Activated CD4-positive, alpha-beta T cell treated with anti-CD3 and anti-CD28 coated beads, Interleukin-2, Interleukin-4, amounts not matched to agents 100 ng/mL and 50 ng/mL, durations not matched to agents 16 hours and 8 hours (primary cell): ENCODE measurements around the gene ADGRF3.
"Not testable (repeated sequence)": the region's sequence is repeated elsewhere in the genome, so short reads cannot be mapped to it uniquely, and the experiment has no call there.

Source experiments
- DNase-seq: peaks from one replicate; pipeline ENCODE4 v3.0.0-alpha.2; 2020; ENCODE audit warnings: low spot score

Gene ADGRF3

DNA sequence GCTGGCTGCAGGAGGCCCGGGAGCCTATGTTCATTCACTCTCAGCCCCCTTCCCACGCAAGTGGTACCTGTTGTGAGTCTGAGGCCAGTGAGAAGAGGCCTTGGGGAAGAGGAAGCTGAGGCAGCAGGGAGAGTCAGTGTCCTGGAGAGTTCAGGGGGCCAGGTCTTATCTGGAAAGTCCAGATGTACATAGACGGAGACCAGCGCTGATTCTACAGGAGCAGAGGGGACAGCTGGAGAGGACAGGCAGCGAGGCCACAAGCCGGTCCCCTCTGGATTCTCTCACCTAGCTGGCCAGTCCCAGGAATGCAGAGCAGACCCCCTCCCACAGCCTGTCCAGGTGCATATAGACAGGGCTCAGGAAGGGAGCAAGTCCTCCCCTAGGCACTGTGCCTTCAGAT lies 29.7 kb downstream of the ADGRF3 start:
- DNase-seq = no peak

- DNase-seq = no peak
Measured at GRCh38 chr2:26316041-26316440, 30.5 kb downstream of the ADGRF3 start.

GRCh38 chr2:26314243-26314642 lies 32.3 kb downstream of the ADGRF3 start:
- DNase-seq = no peak

DNA sequence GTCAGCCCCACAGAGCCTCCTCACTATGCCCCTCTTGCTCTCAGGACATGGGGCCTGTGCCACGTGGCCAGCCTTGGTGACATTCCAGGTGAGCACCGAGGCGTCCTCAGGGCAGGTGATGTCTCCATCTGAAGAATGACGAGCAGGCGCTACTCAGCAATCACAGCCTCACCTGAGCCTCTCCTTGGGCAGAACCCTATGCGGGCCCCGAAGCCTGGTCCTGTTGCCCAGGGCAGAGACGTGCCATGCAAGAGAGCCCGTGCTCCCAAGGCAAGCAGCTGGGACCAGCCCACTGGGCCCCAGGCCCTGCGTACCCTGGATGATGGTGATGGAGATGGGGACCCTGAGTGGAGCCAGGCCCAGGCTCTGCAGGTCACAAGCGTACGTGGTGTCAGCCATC lies 33.1 kb downstream of the ADGRF3 start:
- no peak for DNase-seq

DNA sequence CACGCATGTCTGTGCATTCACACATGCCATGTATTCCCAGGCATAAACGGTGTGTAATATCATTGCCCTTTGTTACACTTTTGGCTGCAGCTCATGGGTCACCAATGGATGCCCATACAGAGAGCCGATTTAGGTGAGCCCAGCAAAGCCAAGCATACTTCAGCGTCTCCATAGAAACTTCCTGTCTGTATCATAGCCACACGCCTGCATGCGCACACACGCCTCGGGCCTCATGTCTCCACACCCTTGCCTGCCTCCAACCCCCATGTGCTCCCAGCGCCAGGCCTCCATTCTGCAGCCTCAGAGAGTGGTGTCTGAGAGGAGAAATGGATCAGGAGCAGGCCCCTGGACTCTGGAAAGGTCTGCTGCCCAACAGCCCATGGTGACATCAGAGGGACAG lies 34.1 kb downstream of the ADGRF3 start:
- no peak for DNase-seq

GRCh38 chr2:26309921-26310320 lies 36.7 kb downstream of the ADGRF3 start:
- DNase-seq = no peak

- no peak for DNase-seq
Measured at GRCh38 chr2:26305540-26305939, 41.0 kb downstream of the ADGRF3 start.

DNA sequence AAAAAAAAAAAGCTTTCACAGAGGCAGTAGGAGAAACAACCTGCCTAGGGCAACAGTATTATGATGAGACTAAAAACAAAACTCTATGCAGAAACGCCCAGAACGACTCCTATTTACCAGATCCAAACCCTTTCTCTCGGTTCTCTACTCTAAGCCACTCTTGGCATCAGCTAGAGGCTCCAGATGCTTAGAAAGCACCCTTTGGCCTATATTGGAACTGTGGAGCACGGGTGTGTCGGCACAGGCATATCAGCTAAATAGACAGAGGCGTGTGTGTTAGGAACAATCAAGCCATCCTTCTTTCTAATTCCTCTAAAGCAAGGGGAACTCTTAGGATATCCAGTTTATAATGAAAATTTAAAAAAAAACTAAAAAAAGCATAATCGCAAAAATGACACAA lies 41.5 kb downstream of the ADGRF3 start:
- not testable (repeated sequence) for DNase-seq

- no peak for DNase-seq
Measured at GRCh38 chr2:26302846-26303245, 43.7 kb downstream of the ADGRF3 start.

GRCh38 chr2:26300234-26300925 lies 46.2 kb downstream of the ADGRF3 start:
- no peak for DNase-seq

DNA sequence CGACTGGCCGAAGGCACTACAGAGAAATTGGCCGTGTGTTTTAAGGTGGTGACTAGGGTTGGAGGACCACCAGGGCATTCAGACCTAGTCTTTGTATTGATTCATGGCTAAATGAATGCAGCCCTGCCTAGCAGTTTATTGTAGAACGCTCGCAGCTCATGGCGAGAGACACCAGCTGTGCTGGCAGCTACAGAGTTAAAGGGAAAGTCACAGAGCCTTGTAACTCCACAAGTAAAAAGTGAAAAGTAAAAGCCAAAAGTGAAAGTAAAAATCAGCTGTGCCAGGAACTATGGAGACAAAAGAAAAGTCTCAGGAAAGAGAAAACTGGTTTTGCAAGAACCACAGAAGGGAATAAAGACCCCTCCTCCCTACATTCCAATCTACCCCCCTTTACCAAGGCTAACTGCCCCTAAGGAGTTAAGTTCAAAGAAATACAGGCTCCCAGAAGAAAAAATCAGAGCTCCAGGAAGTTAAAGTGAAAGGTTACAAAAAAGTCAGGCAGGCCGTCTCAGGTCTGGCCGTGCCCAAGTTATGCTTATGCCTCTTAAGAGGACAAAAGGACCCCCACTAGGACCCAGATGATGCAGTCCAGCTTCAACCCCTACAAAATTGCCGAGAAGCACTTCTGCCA lies 47.0 kb downstream of the ADGRF3 start:
- DNase-seq = peak; percentile 24

- DNase-seq = peak; percentile 21
Measured at GRCh38 chr2:26298638-26299393, 47.8 kb downstream of the ADGRF3 start.

DNA sequence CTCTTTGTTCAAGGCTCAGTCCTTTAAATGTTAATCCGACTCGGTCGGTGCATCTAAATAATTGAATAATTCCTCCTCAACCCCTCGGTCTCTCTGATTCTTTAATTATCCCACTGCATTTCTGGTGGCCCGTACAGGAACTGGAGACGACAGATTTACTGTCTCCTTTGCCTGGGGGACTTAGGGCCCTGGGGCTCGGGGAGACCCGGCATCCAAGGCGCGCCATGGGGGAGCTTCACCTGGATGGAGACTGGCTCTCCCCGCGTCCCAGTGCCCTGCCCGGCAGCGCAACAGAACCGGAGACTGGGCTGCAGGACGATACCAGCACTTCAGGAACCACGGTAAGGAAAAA lies 48.3 kb downstream of the ADGRF3 start:
- no peak for DNase-seq

- no peak for DNase-seq
Measured at GRCh38 chr2:26297061-26297460, 49.5 kb downstream of the ADGRF3 start.

- DNase-seq = no peak
Measured at GRCh38 chr2:26295511-26295910, 51.1 kb downstream of the ADGRF3 start.

- no peak for DNase-seq
Measured at GRCh38 chr2:26292646-26293045, 53.9 kb downstream of the ADGRF3 start.

- DNase-seq = no peak
Measured at GRCh38 chr2:26290001-26290400, 56.6 kb downstream of the ADGRF3 start.

DNA sequence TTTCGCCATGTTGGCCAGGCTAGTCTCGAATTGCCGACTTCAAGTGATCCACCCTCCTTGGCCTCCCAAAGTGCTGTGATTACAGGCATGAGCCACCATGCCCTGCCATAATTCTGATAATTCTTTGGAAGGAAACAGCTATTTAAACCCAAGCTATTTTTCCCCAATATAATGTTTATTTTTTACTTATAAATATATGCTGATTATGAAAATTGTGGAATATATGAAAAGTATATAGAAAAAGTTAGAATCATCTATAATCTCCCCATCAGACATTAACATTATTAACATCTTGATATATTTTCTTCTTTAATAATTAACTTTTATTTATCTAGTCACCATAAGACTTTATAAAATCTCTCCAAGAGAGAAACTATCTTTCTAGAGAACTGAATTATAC lies 60.7 kb downstream of the ADGRF3 start:
- no peak for DNase-seq

- DNase-seq = no peak
Measured at GRCh38 chr2:26284132-26284531, 62.5 kb downstream of the ADGRF3 start.

- DNase-seq = no peak
Measured at GRCh38 chr2:26283606-26284005, 63.0 kb downstream of the ADGRF3 start.

- no peak for DNase-seq
Measured at GRCh38 chr2:26281226-26281625, 65.4 kb downstream of the ADGRF3 start.

- no peak for DNase-seq
Measured at GRCh38 chr2:26279886-26280285, 66.7 kb downstream of the ADGRF3 start.

- DNase-seq = no peak
Measured at GRCh38 chr2:26276484-26277227, 69.9 kb downstream of the ADGRF3 start.
